Thoracic aorta (tissue), 2 donors: ENCODE data around the gene UNC5B. TPM values are rescaled to one million over a fixed set of nuclear protein-coding genes. Genes with fewer than 3 reads are reported as not detected.
A peak's percentile ranks its signal among the peaks of the same experiment; 100 is the strongest.

Experiments used
- ATAC-seq: fragments of 150-250 bp; one replicate; pipeline ENCODE4 v1.8.0; 2017; ENCODE audit warnings: low read depth; ENCODE audit not compliant: insufficient number of reproducible peaks, low FRiP score
- DNase-seq: peaks from one replicate; pipeline ENCODE4 v3.0.0-alpha.2; 2020; ENCODE audit warnings: low spot score
- H3K27ac ChIP-seq, 2 donors: fragments of 200-600 bp; sonication (generic); 1 replicate in 1 of 2; 2 replicates in 1 of 2; pipeline ENCODE4 v1.5.1; 2016; ENCODE audit warnings: mild to moderate bottlenecking in 2 of 2, moderate library complexity in 2 of 2
- H3K27me3 ChIP-seq: fragments of 200-600 bp; sonication (generic); replicated peaks from 2 replicates; pipeline ENCODE4 v1.6.0; 2016; ENCODE audit warnings: mild to moderate bottlenecking; ENCODE audit not compliant: insufficient read depth
- H3K36me3 ChIP-seq: fragments of 200-600 bp; sonication (generic); one replicate; pipeline ENCODE4 v1.5.1; 2016
- H3K4me1 ChIP-seq, 2 donors: fragments of 200-600 bp; sonication (generic); 1 replicate in 1 of 2; 2 replicates in 1 of 2; pipeline versions ENCODE4 v1.5.1 to v1.6.0; 2016; ENCODE audit warnings: low read depth in 2 of 2, mild to moderate bottlenecking in 1 of 2; ENCODE audit not compliant: control insufficient read depth in 1 of 2
- H3K4me3 ChIP-seq: fragments of 200-600 bp; sonication (generic); 2 replicates; pipeline ENCODE4 v1.5.1; 2016; ENCODE audit warnings: mild to moderate bottlenecking
- H3K9me3 ChIP-seq: fragments of 200-600 bp; sonication (generic); 2 replicates; pipeline ENCODE4 v1.5.1; 2016
- CTCF ChIP-seq: fragments of 200-600 bp; sonication (generic); IDR thresholded peaks from one replicate; pipeline ENCODE4 v1.5.1; 2019; ENCODE audit warnings: antibody characterized with exemption
- total RNA-seq, 2 donors: library from RNA; depleted of rRNA; stranded (reverse); fragments of >200 nt; gene quantifications; one replicate each; pipeline versions ENCODE4 v1.1.0 to v1.2.3, GENCODE V29; 2016

The UNC5B gene
- total RNA-seq, 2 donors from 2014 or later = 18.3 to 24.2 TPM

GRCh38 chr10:71214641-71215559 is 2.5 kb downstream of the UNC5B start:
- H3K4me1 ChIP-seq = peaks cover 3 to 46% of the 10 kb centered on the region in 2 donors

GRCh38 chr10:71216363-71216695 is 4.0 kb downstream of the UNC5B start:
- DNase-seq = no peak
- no peaks in the 10 kb centered on the region for H3K36me3 ChIP-seq

More at GRCh38 chr10:71214641-71215559, 2.5 kb downstream of the UNC5B start:
- ATAC-seq (no peak), DNase-seq (no peak)
- Histone ChIP-seq H3K9me3 (no peaks in the 10 kb centered on the region), H3K36me3 (no peaks in the 10 kb centered on the region), H3K27ac (no peak overlapping the region), H3K4me3 (no peak overlapping the region), H3K27me3 (no peaks in the 10 kb centered on the region)
- no peak for TF ChIP-seq CTCF

GRCh38 chr10:71216751-71217265 is 4.4 kb downstream of the UNC5B start:
- H3K27ac ChIP-seq = peak overlapping the region; percentile 18 to 52
- ATAC-seq = no peak
- H3K27me3 ChIP-seq = no peaks in the 10 kb centered on the region
- H3K9me3 ChIP-seq = no peaks in the 10 kb centered on the region
- peaks cover 2 to 45% of the 10 kb centered on the region in 2 donors for H3K4me1 ChIP-seq
- no peaks in the 10 kb centered on the region for H3K36me3 ChIP-seq
- H3K4me3 ChIP-seq = peak overlapping the region; percentile 87
- no peak for TF ChIP-seq CTCF
- no peak for DNase-seq

More at GRCh38 chr10:71216363-71216695, 4.0 kb downstream of the UNC5B start:
- H3K4me1 ChIP-seq = peaks cover 3 to 46% of the 10 kb centered on the region in 2 donors
- no peak for TF ChIP-seq CTCF
- H3K27ac ChIP-seq = peak overlapping the region; percentile 18 to 52
- H3K27me3 ChIP-seq = no peaks in the 10 kb centered on the region
- peak overlapping the region; percentile 87 for H3K4me3 ChIP-seq
- no peak for ATAC-seq
- H3K9me3 ChIP-seq = no peaks in the 10 kb centered on the region

- peak overlapping the region; percentile 87 for H3K4me3 ChIP-seq
- DNase-seq = no peak
- ATAC-seq = no peak
- H3K27me3 ChIP-seq = no peaks in the 10 kb centered on the region
- no peak for TF ChIP-seq CTCF
- peaks cover 0 to 40% of the 10 kb centered on the region in 2 donors for H3K4me1 ChIP-seq
- no peaks in the 10 kb centered on the region for H3K36me3 ChIP-seq
- peak overlapping the region; percentile 18 to 52 for H3K27ac ChIP-seq
- H3K9me3 ChIP-seq = no peaks in the 10 kb centered on the region
Observed at GRCh38 chr10:71217266-71218045, 5.1 kb downstream of the UNC5B start.
